Activated CD4-positive, alpha-beta T cell treated with anti-CD3 and anti-CD28 coated beads for 1 hour (primary cell): ENCODE data around the gene MAP3K7CL.
"Not testable (repeated sequence)": the region's sequence is repeated elsewhere in the genome, so short reads cannot be mapped to it uniquely, and the experiment has no call there.

Experiments
- DNase-seq: peaks from one replicate; pipeline ENCODE4 v3.0.0-alpha.2; 2020

The MAP3K7CL gene

DNA sequence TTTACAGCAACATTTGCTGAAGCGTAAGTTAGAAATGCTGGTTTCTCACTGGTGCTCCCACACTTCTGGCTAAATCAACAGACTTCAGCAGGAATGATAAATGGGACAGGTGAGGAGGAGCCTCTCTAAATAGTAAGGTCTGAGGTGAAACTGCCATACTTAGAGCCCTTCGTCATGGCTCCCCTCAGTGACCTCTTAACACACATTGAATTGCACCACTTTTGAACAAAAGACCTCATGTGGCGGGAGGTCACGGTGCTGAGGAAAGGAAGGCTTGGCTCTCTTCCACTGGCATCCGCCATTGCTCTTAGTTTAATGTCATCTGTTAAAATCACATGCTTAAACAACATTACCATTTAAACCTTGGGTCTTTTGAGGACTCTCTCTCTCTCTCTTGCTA, 3.4 kb downstream of the MAP3K7CL start:
- DNase-seq, result no peak

DNA sequence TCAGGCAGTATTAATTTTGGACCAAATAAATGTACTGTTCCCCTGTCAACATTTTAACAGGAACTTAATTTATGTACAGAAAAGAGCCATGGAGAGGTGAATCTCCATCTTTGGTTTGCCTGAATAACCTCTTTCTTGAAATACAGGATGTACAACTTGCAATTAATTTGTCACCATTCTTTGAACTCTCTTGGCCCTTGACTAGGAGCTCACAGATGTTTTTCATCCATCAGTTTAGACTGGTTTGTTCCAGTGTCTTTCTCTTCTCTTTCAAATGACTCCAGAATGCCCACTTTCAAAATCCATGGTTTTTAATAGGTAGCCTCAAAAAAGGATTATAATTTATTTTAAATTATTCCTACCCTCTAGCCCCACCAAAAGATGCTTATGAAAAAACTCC, 5.0 kb downstream of the MAP3K7CL start:
- no peak for DNase-seq

DNA sequence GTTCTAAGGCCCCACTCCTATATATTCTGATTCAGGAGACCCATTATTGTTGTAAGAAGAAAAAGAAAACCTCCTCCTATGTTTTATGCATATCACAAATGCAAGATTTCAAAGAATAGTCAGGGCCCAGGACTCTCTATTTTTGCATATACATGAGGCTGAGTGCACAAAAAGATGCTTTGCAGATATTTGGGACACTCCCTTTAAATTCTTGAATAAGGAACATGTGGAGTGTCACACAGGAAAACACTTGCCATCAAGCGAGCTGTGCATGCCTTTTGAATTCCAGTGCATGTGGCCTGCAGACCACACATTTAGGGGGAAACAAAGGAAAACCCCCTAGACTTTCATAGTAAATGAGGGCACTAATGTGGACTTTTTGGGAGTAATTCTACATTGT, 5.6 kb downstream of the MAP3K7CL start:
- DNase-seq, result no peak

DNA sequence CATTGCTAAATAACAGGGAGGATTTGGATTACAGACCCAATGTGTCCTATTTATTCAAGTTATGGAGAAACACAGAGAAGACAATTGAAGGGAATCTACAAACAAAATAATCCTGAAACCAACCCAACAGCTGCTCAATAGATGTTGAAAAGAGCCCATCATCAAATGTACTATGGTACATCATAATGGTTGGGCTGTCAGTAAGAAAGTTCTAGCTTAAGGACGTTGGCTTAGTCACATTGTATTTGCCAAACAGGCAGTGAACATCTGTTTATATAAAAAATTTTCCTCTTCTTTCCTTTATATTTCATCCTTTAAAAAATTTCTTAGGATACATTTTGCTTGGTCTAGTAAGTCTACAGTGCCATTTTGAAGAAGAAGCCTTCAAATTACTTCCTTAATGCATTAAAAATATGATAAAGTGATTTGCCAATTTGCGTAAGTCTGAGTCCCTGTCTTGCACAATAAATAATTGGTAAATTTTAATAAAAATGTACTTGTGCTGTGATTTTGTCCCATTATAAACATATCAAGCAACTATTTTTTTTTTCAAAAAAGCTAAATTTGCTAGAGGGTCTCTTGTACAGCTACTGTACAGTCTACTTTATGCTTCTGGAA, 14.4 kb downstream of the MAP3K7CL start:
- DNase-seq, result no peak

DNA sequence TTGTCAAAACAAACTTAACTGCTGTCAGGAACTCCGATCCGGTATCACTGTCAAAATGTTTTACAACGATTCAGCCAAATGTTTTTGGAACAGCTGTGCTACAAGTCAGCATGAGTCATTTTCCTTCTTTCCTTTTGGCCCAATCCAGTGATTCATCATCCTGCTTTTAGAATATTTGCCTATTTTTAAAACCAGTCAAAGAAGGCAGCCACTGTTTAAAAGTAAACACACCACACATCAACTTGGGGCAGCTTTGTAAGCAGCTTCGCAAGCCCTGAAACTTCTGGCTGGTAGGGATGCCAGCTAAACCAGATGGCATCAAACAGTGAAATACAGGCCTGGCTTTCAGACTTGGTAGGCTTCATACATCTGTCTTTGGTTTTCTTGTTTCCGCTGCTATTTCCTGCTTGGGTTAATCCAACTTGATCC, 14.9 kb downstream of the MAP3K7CL start:
- no peak for DNase-seq

DNA sequence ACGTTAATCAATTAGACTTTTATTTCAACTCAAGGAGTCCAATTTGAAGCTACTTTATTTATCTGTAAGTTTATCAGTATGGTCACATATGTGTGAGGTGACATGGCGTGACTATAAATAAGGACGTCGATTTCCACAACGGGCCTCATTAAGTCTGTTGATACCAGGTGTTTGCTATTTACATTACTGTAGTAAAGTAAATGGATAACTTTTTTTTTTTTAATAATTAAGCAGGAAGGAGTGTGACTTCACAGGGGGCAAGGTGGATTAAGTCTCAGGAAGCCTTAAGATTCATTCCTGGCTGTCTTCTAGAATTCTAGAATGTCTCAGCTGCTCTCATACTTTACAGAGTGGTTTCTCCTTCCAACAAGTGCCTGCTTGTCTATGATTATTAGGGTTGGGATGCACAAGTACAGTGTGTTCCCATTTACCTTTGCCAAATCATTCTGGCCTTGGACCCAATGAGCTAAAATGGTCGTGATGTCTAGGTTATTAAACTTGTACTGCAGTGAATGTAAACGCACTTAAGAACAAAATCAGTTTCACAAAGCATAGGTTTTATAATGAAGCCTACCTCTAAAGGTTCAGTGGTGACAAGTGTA, 15.5 kb downstream of the MAP3K7CL start:
- no peak for DNase-seq

DNA sequence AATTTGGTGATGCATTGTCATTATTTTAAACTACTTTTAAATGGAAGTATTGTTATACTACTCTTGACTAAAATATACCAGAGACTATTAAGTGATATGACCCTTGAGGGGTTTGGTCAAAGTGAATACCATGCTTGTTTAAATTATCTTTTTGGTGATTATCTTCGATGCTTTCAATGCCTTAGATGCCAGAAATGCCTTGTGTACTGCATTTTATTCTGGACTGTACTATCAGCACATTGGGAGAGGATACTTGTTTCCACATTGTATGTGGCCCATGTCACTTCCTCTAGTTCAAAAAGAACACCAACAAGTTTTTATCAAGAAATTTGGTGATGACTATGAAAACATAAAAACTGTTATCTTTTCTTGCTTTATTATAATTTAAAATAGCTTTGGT, 16.3 kb downstream of the MAP3K7CL start:
- DNase-seq, result no peak

DNA sequence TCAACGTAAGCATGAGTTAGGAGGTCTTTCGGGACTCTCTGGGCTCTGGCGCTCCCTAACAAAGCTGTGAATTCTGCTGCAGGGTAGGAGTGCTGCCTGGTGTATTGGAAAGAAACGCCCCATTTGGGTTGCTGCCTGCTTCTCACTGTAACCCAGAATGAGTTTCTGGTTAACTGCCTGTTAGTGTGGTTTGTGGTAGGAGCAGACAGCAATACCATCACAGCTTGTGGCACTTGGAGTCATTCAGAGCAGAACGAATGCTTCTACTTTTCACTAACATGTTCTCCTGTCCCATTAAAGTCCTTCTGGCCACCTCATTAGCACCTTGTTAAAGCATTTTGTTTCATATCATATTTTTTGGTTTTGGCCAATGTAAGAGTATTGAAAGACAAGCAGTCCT, 18.1 kb downstream of the MAP3K7CL start:
- no peak for DNase-seq

DNA sequence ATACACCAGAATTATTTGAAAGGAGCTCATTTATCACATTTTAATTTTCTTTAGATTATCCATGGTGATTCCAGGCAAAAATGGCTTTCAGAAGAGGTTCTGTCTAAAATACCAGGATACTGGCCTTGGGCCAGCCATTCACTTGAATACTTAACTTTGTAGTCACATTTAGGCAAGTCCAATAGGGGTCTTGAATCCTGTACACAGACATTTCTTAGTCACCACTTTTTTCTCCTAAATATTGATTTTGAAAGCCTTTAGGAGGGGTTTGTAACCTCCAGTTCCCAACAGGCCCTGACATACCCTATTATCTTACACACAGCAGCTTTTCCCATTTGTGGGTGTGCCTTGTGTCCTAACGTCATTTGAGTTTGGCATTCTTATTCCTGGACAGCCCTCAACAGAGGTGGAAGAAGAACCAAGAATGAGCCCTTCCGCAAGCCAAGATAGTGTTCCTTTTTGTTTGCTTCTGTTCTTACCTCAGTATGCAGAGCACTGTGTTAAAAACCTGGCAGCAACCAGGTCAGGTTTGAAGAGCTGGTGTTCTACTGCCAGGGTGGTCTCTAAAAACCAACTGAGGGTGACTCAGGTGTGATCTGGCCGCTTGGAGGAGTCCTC, 19.5 kb downstream of the MAP3K7CL start:
- DNase-seq, result no peak

DNA sequence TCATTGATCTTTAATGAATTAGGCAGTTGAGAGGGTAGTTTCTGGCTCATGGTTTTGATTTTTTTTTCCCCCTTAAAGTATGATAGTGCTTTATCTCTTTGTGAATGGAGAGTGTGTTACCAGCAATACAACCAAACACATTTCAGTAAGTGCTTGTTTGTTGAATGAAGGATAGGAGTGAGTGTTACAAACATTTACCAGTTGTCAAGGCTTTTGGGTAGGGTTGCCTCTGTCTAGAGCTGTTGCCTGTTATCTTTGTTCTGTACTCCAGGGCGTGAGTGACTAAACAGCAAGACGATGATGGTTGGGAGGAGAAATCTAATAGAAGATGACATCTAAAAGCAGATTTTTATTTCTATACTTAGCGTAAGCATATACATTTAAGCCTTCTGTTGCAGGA, 21.5 kb downstream of the MAP3K7CL start:
- DNase-seq, result no peak

DNA sequence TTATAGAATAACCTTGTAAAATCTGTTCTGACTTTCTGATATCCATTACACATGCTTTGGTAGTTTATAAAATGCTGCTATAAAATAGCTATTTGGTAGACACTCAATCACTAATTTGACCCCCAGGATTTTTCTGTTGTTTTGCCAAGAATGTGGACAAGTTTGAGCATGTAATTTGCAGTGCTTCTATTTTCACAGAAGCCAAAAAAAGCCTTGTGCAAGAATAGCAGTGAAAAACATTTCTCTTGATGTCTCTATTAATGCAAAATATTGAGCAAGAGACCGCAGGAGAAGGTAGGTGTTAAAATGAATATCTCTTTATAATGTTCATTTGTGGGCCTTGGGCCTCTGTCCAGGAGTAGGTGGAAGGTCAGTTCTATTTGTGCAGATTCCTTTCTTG, 22.5 kb downstream of the MAP3K7CL start:
- no peak for DNase-seq

DNA sequence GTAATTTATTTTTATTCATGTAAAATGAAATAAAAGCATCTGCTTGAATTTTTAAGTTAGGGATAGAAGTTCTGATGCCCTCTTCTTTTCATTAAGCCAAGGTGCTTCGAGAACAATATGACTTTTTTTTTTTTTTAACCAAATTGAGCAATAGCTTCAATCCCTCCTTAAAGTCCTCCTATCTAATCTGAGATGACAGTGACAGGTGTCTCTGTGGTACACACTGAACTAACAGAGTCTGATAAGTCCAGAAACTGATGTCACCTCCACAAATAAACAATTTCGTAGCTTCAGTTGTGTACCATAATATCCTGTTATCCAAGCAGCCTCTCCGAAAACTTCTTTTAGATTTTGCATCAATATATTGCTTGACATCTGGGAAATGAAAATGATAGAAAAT, 23.8 kb downstream of the MAP3K7CL start:
- DNase-seq, result no peak

DNA sequence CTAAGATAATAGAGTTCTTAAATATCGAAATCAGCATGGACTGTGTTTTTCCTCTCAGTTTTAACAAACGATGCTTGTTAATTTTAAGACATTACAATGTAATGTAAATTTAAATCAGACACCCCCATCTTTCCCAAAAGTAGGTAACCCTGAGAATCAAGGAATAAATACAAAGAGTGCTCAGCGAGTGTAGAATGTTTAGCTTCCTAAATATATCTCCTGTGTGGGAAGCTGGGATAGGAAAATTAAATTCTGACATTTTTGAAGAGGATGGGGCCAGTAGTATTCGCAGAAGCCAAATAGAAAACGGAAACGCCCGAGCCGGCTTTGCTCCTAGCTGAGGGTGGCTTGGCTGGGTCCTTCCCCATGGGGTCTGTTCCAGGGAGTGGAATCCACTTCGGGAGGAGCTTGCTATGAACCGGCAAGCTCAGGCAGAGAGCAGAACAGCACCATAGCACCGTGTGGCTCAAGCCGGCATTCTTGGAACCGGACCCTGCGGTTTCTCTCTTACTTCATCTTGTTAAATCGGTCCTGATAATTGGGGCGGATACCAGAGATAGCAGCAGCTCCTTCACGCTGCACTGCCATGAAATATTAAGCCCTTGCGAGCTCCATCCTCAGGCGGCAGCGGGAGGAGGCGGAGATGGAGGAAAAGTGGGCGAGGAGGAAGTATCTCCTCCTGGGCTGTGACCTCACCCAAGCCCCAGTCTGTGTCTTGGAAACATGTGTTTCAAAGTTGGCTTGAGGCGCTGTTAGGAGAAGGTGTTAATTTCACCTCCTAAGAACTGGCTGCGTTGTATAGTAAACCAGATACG, 24.9 kb downstream of the MAP3K7CL start:
- no peak for DNase-seq

DNA sequence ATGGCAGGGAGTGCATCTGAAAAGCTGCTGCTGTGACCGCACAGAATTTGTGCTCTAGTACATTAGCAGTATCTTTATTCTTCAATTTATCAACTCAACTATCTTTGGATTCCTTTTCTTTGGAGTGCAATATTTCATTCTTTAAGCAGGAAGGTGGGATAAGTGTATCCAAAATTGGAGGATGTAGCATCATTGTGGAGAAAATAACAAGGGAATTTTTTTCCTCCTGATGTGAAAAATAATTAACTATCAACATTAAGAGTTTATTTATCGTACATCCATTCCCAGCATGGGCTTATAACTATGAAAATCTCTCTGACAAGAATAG, 25.5 kb downstream of the MAP3K7CL start:
- no peak for DNase-seq

DNA sequence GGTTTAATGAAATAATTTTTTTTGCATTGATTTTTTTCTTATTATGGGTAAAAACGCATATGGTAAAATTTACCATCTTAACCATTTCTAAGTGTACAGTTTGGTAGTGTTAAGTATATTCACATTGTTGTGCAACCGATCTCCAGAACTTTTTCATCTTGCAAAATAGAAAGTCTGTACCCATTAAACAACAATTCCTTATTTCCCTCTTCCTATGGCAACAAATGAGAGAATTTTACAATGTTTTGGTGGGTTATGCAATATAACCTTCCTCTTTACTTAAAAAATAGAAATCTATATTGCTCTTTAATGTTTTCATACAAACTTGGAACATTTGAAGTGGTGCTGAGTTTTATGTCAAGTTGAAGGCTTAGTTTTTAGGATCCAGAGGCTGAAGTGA, 26.6 kb downstream of the MAP3K7CL start:
- DNase-seq, result no peak

DNA sequence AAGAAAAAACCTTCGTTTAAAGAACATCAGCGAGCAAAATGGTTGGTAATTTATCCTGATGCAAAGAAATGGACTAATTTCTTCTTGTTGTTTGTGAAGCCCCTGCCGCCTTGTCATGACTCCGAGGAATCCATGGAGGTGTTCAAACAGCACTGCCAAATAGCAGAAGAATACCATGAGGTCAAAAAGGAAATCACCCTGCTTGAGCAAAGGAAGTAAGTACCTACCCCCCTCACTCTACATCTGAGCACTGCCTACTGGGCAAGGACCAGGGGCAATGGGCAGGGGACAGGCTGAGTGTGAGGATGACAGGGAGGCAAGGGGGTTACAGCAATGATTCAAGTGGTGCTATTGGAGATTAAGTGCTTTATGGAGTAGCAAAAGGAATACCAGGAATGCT, 29.4 kb downstream of the MAP3K7CL start:
- DNase-seq, result no peak

DNA sequence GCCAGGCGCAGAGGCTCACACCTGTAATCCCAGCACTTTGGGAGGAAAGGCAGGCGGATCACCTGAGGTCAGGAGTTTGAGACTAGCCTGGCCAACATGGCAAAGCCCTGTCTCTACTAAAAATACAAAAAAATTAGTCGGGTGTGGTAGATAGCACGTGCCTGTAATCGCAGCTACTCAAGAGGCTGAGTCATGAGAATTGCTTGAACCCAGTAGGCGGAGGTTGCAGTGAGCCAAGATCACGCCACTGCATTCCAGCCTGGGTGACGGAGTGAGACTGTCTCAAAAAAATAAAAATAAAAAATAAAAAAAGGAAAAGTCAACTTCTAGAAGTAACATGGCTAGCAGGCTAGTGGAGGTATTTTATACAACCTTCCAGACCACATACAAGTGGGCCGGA, 32.4 kb downstream of the MAP3K7CL start:
- DNase-seq, result not testable (repeated sequence)

DNA sequence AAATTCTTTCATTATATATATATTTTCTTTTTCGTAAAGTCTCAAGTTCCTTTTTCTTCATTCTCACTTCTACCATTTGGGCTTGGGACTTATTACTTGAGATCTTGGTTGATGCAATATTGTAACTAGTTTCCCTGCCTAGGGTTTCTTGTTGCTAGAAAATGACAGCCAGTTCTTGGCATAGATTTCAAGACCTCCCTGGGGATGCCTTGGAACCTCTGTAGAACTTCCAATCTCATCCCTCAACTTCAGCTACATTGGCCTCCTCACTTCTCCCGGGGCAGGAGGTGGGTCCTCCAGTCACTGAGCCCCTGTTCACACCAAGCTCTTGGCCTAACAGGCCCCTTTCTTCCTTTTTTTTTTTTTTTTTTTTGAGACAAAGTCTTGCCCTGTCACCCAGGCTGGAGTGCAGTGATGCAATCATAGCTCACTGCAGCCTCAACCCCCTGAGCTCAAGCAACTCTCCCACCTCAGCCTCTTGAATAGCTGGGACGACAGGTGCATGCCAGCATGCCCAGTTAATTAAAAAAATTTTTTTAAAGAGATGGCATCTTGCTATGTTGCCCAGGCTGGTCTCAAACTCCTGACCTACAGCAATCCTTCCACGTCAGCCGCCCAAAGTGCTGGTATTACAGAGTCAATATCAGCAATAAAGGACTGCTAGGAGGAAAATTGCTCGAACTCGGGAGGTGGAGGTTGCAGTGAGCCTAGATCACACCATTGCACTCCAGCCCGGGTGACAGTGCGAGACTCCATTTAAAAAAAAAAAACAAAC, 33.1 kb downstream of the MAP3K7CL start:
- DNase-seq, result no peak

DNA sequence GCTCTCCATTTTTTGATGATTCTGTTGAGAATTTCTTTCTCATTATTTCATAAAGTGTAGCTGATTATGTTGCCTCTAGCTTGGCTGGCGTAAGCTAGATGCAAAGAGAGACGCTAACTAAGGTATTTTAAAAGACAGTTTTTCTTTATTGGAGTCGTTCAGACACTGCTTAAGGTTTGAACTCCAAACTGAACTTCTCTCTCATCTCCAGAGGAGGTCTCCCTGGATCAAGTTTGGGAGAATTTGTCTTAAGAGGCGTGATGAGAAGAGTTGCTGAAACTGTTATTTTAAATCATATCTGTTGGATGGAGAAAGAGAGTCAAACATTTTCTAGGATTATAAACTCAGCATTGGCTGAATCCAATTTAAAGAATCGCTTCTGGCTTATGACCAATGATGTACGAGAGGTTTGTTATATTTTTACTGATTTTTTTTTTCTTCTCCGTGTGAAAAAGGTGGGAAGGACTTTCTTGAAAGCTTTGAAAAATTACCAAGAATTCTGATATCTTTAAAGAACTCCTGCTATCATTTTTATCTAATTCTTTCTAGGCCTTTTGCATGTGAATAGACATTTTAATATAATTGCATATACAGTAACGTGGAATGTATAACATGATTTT, 34.0 kb downstream of the MAP3K7CL start:
- DNase-seq, result no peak

DNA sequence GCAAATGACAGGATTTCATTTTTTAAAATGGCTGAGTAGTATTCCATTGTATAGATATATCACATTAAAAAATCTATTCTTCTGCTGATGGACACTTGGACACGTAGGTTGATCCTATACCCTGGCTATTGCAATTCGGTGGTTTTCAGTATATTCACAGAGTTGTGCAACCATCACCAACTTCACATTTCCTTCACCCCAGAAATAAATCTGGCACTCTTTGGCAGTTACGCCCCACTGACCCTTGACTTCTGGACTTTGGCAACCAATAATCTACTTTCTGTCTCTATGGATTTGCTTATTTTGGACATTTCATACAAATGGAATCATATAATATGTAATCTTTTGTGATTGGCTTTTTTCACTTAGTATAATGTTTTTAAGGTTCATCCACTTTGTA, 35.9 kb downstream of the MAP3K7CL start:
- no peak for DNase-seq

DNA sequence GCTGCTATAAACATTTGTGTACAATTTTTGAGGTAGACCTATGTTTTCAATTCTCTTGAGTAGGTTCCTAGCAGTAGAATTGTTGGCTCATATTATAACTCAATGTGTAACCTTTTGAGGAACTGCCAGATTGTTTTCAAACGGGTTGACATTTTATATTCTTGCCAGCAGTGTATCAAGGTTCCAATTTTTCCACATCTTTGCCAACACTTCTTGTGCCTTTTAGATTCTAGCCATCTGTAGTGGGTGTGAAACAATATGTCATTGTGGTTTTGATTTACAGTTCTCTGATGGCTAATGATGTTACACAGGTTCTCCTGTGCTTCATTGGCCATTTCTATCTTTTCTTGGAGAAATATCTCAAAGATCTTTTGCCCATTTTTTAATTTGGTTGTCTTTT, 36.4 kb downstream of the MAP3K7CL start:
- DNase-seq, result no peak

DNA sequence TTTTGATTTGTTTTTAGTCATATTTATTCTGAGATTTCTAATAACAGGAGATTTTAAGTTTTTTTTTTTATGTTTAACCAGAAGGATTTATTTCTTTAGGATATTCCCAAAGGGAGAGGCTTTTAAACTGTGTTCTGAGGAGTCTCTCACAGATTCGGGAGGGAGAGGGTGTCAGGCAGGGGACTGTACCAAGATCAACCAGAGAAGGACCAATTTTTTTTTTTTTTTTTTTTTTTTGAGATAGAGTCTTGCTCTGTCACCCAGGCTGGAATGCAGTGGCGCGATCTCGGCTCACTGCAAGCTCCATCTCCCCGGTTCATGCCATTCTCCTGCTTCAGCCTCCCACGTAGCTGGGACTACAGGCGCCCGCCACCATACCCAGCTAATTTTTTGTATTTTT, 37.0 kb downstream of the MAP3K7CL start:
- DNase-seq, result not testable (repeated sequence)

DNA sequence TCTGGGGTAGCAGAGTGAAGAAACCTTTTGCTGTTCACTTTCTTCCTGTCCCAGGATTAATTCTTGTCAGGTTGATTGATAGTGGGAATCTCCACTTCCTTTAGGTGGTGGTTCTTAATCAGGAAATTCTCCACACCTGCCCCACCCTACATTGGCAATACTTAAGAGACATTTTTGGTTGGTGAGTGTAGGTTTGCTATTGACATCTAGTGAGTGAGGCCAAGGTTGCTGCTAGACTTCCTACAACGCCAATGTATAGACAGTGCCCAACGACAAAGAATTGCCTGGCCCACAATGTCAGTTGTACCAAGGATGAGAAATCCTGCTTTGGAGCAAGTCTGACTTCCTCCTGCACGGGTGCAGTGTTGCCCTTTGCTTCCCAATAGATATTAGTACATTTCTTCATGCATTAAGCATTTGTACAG, 38.5 kb downstream of the MAP3K7CL start:
- DNase-seq, result no peak
